Measurements from ENCODE around the gene SFXN5. TPM values are rescaled to one million over a fixed set of nuclear protein-coding genes. Genes with fewer than 3 reads are reported as not detected.
A peak's percentile ranks its signal among the peaks of the same experiment; 100 is the strongest.

Gene SFXN5
- total and polyA plus RNA-seq, 2 donors (not counting 3 experiments of a cell fraction or from before 2014, with no cell fraction given) = 18.7 to 28.6 TPM

- H4K20me1 ChIP-seq (replicated peaks; ENCODE audit: control insufficient read depth, extremely low read depth, insufficient read depth, low read length) = no peaks in the 10 kb centered on the region
- H3K9ac ChIP-seq (replicated peaks; ENCODE audit: extremely low read depth, insufficient read depth, low read length) = no peak overlapping the region
- no peak overlapping the region for H3K27ac ChIP-seq (ENCODE audit: insufficient read depth, low read depth, low read length)
- TF ChIP-seq JUN (IDR thresholded peaks at IDR 0.05; ENCODE audit: borderline replicate concordance, insufficient read depth, insufficient read length, low read depth) (no peak), CTCF (IDR thresholded peaks at IDR 0.05; ENCODE audit: extremely low read depth in 1 of 2, insufficient read depth in 1 of 2, low read depth in 1 of 2, low read length in 2 of 2) (peak; percentile 80 to 92), POLR2A (IDR thresholded peaks at IDR 0.05; ENCODE audit: low read depth, low read length) (no peak), EZH2 (IDR thresholded peaks at IDR 0.05; ENCODE audit: borderline replicate concordance, low read depth, low read length, severe bottlenecking) (no peak), MYC (IDR thresholded peaks at IDR 0.05; ENCODE audit: low read depth, low read length) (no peak), FOS (IDR thresholded peaks at IDR 0.05; ENCODE audit: borderline replicate concordance, insufficient read depth, low read length) (no peak), GATA2 (IDR thresholded peaks at IDR 0.05; ENCODE audit: insufficient read depth, insufficient read length, low read depth, low read length) (no peak)
- H3K36me3 ChIP-seq (ENCODE audit: control insufficient read depth in 2 of 2, extremely low read depth in 1 of 2, insufficient read depth in 2 of 2, low read length in 2 of 2) = no peaks in the 10 kb centered on the region
- no peaks in the 10 kb centered on the region for H3K27me3 ChIP-seq (ENCODE audit: control insufficient read depth in 2 of 2, insufficient read depth in 2 of 2, low read length in 2 of 2)
- no TSS peak for BruUV-seq (replicated peaks)
- no peaks in the 10 kb centered on the region for H3K79me2 ChIP-seq (ENCODE audit: control insufficient read depth, insufficient read depth, low read length)
- DNase-seq (ENCODE audit: low read depth, low spot score) (peak; percentile 46), FAIRE-seq (peak; percentile 86)
- intact Hi-C loops (cut with micrococcal nuclease) (loop anchor here (1.0 kb wide), 1 partner anchor 82 kb away; no protein-coding TSS in a partner anchor), dilution Hi-C loops (cut with MboI; ENCODE audit: extremely low pct_ligation_motif_present, low sequenced_read_pairs) (no loop called here)
- no peak overlapping the region for H3K4me3 ChIP-seq (replicated peaks in 1 of 3; ENCODE audit: insufficient read depth in 1 of 3, low read depth in 1 of 3, low read length in 3 of 3)
- no peaks in the 10 kb centered on the region for H3K4me1 ChIP-seq (ENCODE audit: control insufficient read depth, extremely low read depth, insufficient read depth, low read length)
- H3K4me2 ChIP-seq (ENCODE audit: insufficient read depth, low read length) = no peak overlapping the region
- H2AFZ ChIP-seq (ENCODE audit: low read depth, low read length) = no peak overlapping the region
- H3K9me1 ChIP-seq (replicated peaks; ENCODE audit: control insufficient read depth, extremely low read depth, insufficient read depth, low read length) = no peaks in the 10 kb centered on the region
- ChIA-PET POLR2A (no interaction called here), CTCF (interaction anchor here (0.5 to 4.8 kb wide), 46 partner anchors 8 to 716 kb away, joined by 3 to 178 read pairs (median 4); partner anchors contain the start of genes CCT7, EMX1 and SPR)
- H3K9me3 ChIP-seq (replicated peaks; ENCODE audit: control insufficient read depth, insufficient read depth, low read length) = no peaks in the 10 kb centered on the region
These were observed 97.7 kb downstream of the SFXN5 start for GRCh38 chr2:72973566-72974435.
